GM12892 (cell line): ENCODE measurements around the gene SDK1.

ENCODE experiments used
- POLR2A ChIP-seq: IDR thresholded peaks from 2 replicates; pipeline ENCODE4 v1.6.1; 2011; ENCODE audit warnings: low read depth, low read length, control low read depth
- POLR2AphosphoS5 ChIP-seq: IDR thresholded peaks from 2 replicates; pipeline ENCODE4 v1.6.1; 2011; ENCODE audit warnings: low read depth, low read length, control low read depth

GRCh38 chr7:4173615-4174014 is 872.6 kb downstream of the SDK1 start:
- TF ChIP-seq POLR2A, result no peak
- TF ChIP-seq POLR2AphosphoS5, result no peak
